Fibroblast of mammary gland (primary cell): Measurements from ENCODE around the gene GPR63.

ENCODE experiments used
- DNase-seq: peaks from one replicate; pipeline ENCODE4 v3.0.0-alpha.2; 2010; ENCODE audit warnings: low read depth
- H3K4me3 ChIP-seq: 2 replicates; pipeline ENCODE4 v1.5.1; 2011; ENCODE audit warnings: low read depth, mild to moderate bottlenecking, low read length, moderate library complexity; ENCODE audit not compliant: control insufficient read depth
- CTCF ChIP-seq: conservative IDR thresholded peaks from 2 replicates; pipeline ENCODE4 v1.5.1; 2011; ENCODE audit warnings: low read depth, low read length, inconsistent platforms; ENCODE audit not compliant: control insufficient read depth, insufficient read depth

The GPR63 gene

GRCh38 chr6:96787846-96788580 is 49.3 kb downstream of the GPR63 start:
- TF ChIP-seq CTCF = no peak
- no peak for DNase-seq
- no peak overlapping the region for H3K4me3 ChIP-seq

- H3K4me3 ChIP-seq = no peak overlapping the region
- no peak for TF ChIP-seq CTCF
- no peak for DNase-seq
Measured at GRCh38 chr6:96786336-96786735, 50.9 kb downstream of the GPR63 start.

- DNase-seq = no peak
- H3K4me3 ChIP-seq = no peak overlapping the region
- TF ChIP-seq CTCF = no peak
Measured at GRCh38 chr6:96784650-96785049, 52.6 kb downstream of the GPR63 start.

DNA sequence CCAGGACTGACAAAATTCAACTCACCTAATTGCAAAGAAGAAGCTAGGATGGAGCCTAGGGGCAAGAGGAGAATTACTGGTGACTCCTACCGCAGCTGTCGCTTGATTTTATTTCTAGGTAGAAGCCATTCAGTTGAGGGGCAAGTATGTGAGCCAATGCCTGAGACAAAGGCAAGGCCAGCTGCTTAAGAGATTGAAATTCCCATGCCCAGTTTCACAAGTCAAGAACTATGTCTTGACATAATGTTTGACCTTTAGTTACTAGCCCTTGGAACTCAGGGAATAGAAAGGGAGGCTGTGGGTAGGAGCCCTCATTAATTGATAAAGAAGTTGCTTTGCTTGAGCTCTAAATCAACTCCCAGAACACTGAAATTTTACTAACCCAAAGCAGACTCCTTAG is 54.0 kb downstream of the GPR63 start:
- TF ChIP-seq CTCF = no peak
- no peak for DNase-seq
- no peak overlapping the region for H3K4me3 ChIP-seq

- no peak for DNase-seq
- H3K4me3 ChIP-seq = no peak overlapping the region
- TF ChIP-seq CTCF = no peak
Measured at GRCh38 chr6:96781557-96781956, 55.7 kb downstream of the GPR63 start.

DNA sequence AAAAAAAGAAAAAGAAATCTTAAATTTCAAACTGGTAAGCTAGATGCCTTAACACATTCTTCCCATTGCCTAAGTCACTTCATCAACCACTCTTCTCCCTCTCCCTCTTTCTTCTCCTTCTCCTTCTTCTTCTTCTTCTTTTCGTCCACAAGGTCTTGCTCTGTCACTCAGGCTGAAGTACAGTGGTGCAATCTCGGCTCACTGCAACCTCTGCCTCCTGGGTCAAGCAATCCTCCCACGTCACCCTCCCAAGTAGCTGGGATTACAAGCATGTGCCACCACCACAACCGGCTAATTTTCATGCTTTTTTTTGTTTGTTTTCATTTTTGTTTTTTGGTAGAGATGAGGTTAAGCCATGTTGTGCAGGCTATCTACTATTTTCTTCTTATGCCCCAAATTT is 60.2 kb downstream of the GPR63 start:
- no peak for DNase-seq
- H3K4me3 ChIP-seq = no peak overlapping the region
- no peak for TF ChIP-seq CTCF
